MM.1S (cell line): ENCODE measurements around the gene DTHD1.

Experiments used
- EZH2 ChIP-seq: fragments of 300-600 bp; sonication (generic); optimal IDR thresholded peaks from 2 replicates; pipeline ENCODE3; 2017; ENCODE audit warnings: low read depth, mild to moderate bottlenecking, antibody characterized with exemption, low read length, mixed read lengths
- TF ChIP-seq, protein P1 (sequence below): fragments of 300-600 bp; sonication (generic); IDR thresholded peaks from 2 replicates; pipeline ENCODE4 v1.5.1; 2016; ENCODE audit warnings: antibody characterized with exemption, low read length, mixed read lengths

GRCh38 chr4:36322921-36323354 lies 41.5 kb downstream of the DTHD1 start:
- TF ChIP-seq, protein P1, sequence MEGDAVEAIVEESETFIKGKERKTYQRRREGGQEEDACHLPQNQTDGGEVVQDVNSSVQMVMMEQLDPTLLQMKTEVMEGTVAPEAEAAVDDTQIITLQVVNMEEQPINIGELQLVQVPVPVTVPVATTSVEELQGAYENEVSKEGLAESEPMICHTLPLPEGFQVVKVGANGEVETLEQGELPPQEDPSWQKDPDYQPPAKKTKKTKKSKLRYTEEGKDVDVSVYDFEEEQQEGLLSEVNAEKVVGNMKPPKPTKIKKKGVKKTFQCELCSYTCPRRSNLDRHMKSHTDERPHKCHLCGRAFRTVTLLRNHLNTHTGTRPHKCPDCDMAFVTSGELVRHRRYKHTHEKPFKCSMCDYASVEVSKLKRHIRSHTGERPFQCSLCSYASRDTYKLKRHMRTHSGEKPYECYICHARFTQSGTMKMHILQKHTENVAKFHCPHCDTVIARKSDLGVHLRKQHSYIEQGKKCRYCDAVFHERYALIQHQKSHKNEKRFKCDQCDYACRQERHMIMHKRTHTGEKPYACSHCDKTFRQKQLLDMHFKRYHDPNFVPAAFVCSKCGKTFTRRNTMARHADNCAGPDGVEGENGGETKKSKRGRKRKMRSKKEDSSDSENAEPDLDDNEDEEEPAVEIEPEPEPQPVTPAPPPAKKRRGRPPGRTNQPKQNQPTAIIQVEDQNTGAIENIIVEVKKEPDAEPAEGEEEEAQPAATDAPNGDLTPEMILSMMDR = no peak
- no peak for TF ChIP-seq EZH2
